Motor neuron (in vitro differentiated cells): ENCODE results near the gene ARL16. TPM values are rescaled to one million over a fixed set of nuclear protein-coding genes. Genes with fewer than 3 reads are reported as not detected.

ENCODE experiments used
- ATAC-seq, 8 experiments: fragments of 200-7000 bp; cut with Tn5 transposase; replicated peaks in 6 of 8; 2 replicates each; pipeline ENCODE4 v1.8.0; 2021; ENCODE audit warnings: mild to moderate bottlenecking in 8 of 8, moderate library complexity in 8 of 8
- H3K27ac ChIP-seq, 2 donors: fragments of 250-450 bp; sonication (Bioruptor Pico); 2 replicates each; pipeline ENCODE4 v1.9.0; 2021; ENCODE audit warnings: antibody characterized with exemption in 2 of 2, mild to moderate bottlenecking in 2 of 2, moderate library complexity in 1 of 2
- H3K4me1 ChIP-seq, 2 donors: fragments of 250-450 bp; sonication (Bioruptor Pico); replicated peaks in 1 of 2; 2 replicates each; pipeline ENCODE4 v1.6.1; 2021; ENCODE audit warnings: antibody characterized with exemption in 2 of 2, mild to moderate bottlenecking in 2 of 2, moderate library complexity in 1 of 2
- H3K4me3 ChIP-seq, 5 donors: fragments of 250-450 bp; sonication (Bioruptor Pico); 2 replicates each; pipeline ENCODE4 v1.9.0; 2021; ENCODE audit warnings: antibody characterized with exemption in 5 of 5, mild to moderate bottlenecking in 5 of 5, moderate library complexity in 4 of 5
- WGBS, 10 experiments: fragments of 450-650 bp; shearing (Covaris generic); methylation state at CpG; one replicate each; pipeline ENCODE4 v1.0.0; 2022; 5-methylcytosine and 5-hydroxymethylcytosine counted together
- in situ Hi-C, 9 experiments: fragments of 400-800 bp; cut with MboI; loops; one replicate each; pipeline ENCODE4 v1.15.0; 2021; ENCODE audit warnings: low sequenced_read_pairs in 9 of 9, low pct_unique_long_range_greater_than_20kb in 2 of 9; ENCODE audit not compliant: unreplicated experiment in 9 of 9
- total RNA-seq, 8 experiments: library from RNA; unstranded; fragments of 300-600 nt; gene quantifications; 2 replicates each; pipeline versions ENCODE4 v1.2.3 to v1.2.4, GENCODE V29; 2022

Gene ARL16
- total RNA-seq, 8 experiments from 2014 or later = 32.5 to 76.0 (median 48.4) TPM

- Histone ChIP-seq H3K4me3 (no peak overlapping the region), H3K4me1 (peaks cover 18 to 22% of the 10 kb centered on the region in 2 donors), H3K27ac (no peak overlapping the region)
- ATAC-seq = no peak
- WGBS, 10 experiments = 81 to 100% methylated on average over 1 to 8 of the region's 25 CpGs; no CpG with 5 or more reads in 8 of the 10 experiments
- in situ Hi-C loops = no loop called here
Observed at GRCh38 chr17:81707725-81708646, 24.4 kb upstream of the ARL16 start.

GRCh38 chr17:81706757-81707624 lies 23.4 kb upstream of the ARL16 start:
- no peak overlapping the region for H3K27ac ChIP-seq
- in situ Hi-C loops = no loop called here
- H3K4me1 ChIP-seq = peaks cover 18 to 21% of the 10 kb centered on the region in 2 donors
- WGBS, 10 experiments = 90 to 100% (median 99%) methylated on average over 1 to 6 of the region's 54 CpGs; no CpG with 5 or more reads in 4 of the 10 experiments
- H3K4me3 ChIP-seq = no peak overlapping the region
- ATAC-seq = no peak

- H3K4me1 ChIP-seq = peaks cover 23 to 24% of the 10 kb centered on the region in 2 donors
- no peak for ATAC-seq
- WGBS, 10 experiments = 93 to 100% (median 94%) methylated on average over 3 to 14 of the region's 17 CpGs; no CpG with 5 or more reads in 5 of the 10 experiments
- in situ Hi-C loops = no loop called here
- no peak overlapping the region for H3K4me3 ChIP-seq
- no peak overlapping the region for H3K27ac ChIP-seq
Observed at GRCh38 chr17:81706232-81706611, 22.6 kb upstream of the ARL16 start.

GRCh38 chr17:81705518-81706231 lies 22.1 kb upstream of the ARL16 start:
- in situ Hi-C loops = no loop called here
- Histone ChIP-seq H3K4me1 (peaks cover 18 to 21% of the 10 kb centered on the region in 2 donors), H3K4me3 (no peak overlapping the region), H3K27ac (no peak overlapping the region)
- ATAC-seq = no peak
- 93 to 100% (median 97%) methylated on average over 3 to 18 of the region's 30 CpGs for WGBS, 10 experiments

GRCh38 chr17:81703747-81704654 lies 20.4 kb upstream of the ARL16 start:
- Histone ChIP-seq H3K27ac (peak overlapping the region; percentile 83 to 94), H3K4me3 (peak overlapping the region; percentile 60 to 99 (median 76)), H3K4me1 (peaks cover 13 to 17% of the 10 kb centered on the region in 2 donors)
- 0 to 100% (median 4%) methylated on average over 1 to 12 of the region's 27 CpGs; no CpG with 5 or more reads in 1 of the 10 experiments for WGBS, 10 experiments
- ATAC-seq = peak in 2 of 8 experiments; percentile 6 to 7
- in situ Hi-C loops = no loop called here

- 0 to 1% (median 0%) methylated on average over 3 to 31 of the region's 102 CpGs; no CpG with 5 or more reads in 7 of the 10 experiments for WGBS, 10 experiments
- ATAC-seq = peak; percentile 83 to 93 (median 88)
- peaks cover 13 to 17% of the 10 kb centered on the region in 2 donors for H3K4me1 ChIP-seq
- peak within 1 kb of the TSS; percentile 83 to 94 for H3K27ac ChIP-seq
- peak within 1 kb of the TSS; percentile 60 to 99 (median 76) for H3K4me3 ChIP-seq
- in situ Hi-C loops = no loop called here
Observed at GRCh38 chr17:81702934-81703746, 19.5 kb upstream of the ARL16 start, which contains the start of gene MRPL12. Gene MRPL12 (plus strand): TSS chr17:81703367. CDS start chr17:81703502, 135 bp downstream.

GRCh38 chr17:81701288-81702071 lies 17.9 kb upstream of the ARL16 start:
- in situ Hi-C loops = no loop called here
- Histone ChIP-seq H3K4me1 (peaks cover 13 to 17% of the 10 kb centered on the region in 2 donors), H3K4me3 (peak overlapping the region; percentile 60 to 99 (median 76)), H3K27ac (no peak overlapping the region)
- WGBS, 10 experiments = 33 to 100% (median 77%) methylated on average over 1 to 7 of the region's 23 CpGs; no CpG with 5 or more reads in 3 of the 10 experiments
- peak in 4 of 8 experiments; percentile 1 to 6 (median 4) for ATAC-seq

- H3K4me1 ChIP-seq = peaks cover 13 to 17% of the 10 kb centered on the region in 2 donors
- H3K4me3 ChIP-seq = no peak overlapping the region
- 90 to 100% (median 93%) methylated on average over 2 to 5 of the region's 25 CpGs; no CpG with 5 or more reads in 6 of the 10 experiments for WGBS, 10 experiments
- in situ Hi-C loops = no loop called here
- no peak for ATAC-seq
- H3K27ac ChIP-seq = no peak overlapping the region
Observed at GRCh38 chr17:81700353-81701287, 17.0 kb upstream of the ARL16 start.

- Histone ChIP-seq H3K4me3 (no peak overlapping the region), H3K4me1 (peaks cover 8 to 12% of the 10 kb centered on the region in 2 donors), H3K27ac (no peak overlapping the region)
- 89 to 100% (median 100%) methylated on average over 1 to 15 of the region's 25 CpGs; no CpG with 5 or more reads in 1 of the 10 experiments for WGBS, 10 experiments
- in situ Hi-C loops = no loop called here
- ATAC-seq = no peak
Observed at GRCh38 chr17:81697261-81698044, 13.9 kb upstream of the ARL16 start.
